WTC11 (cell line): ENCODE results near the gene PIP4K2C.

Experiments used
- CREM ChIP-seq: sonication (generic); formaldehyde crosslinking; IDR thresholded peaks from 2 replicates; pipeline ENCODE4 v1.8.1; 2022; ENCODE audit warnings: mild to moderate bottlenecking, missing genetic modification reagents, moderate library complexity
- CTCF ChIP-seq: fragments of 200-600 bp; IDR thresholded peaks from 2 replicates; pipeline ENCODE4 v1.8.0; 2022; ENCODE audit warnings: antibody characterized with exemption
- ESRRA ChIP-seq: sonication (generic); formaldehyde crosslinking; IDR thresholded peaks from 2 replicates; pipeline ENCODE4 v1.8.1; 2022; ENCODE audit warnings: mild to moderate bottlenecking, missing genetic modification reagents, borderline replicate concordance
- IRF2 ChIP-seq: sonication (generic); formaldehyde crosslinking; IDR thresholded peaks from 2 replicates; pipeline ENCODE4 v1.8.0; 2022; ENCODE audit warnings: low read depth, missing genetic modification reagents, borderline replicate concordance
- JUN ChIP-seq: sonication (generic); formaldehyde crosslinking; IDR thresholded peaks from 2 replicates; pipeline ENCODE4 v1.8.0; 2023; ENCODE audit warnings: mild to moderate bottlenecking, missing genetic modification reagents
- MLX ChIP-seq: sonication (generic); formaldehyde crosslinking; IDR thresholded peaks from 2 replicates; pipeline ENCODE4 v1.8.1; 2023; ENCODE audit warnings: mild to moderate bottlenecking, missing genetic modification reagents, moderate library complexity
- NR2C2 ChIP-seq: sonication (generic); formaldehyde crosslinking; IDR thresholded peaks from 2 replicates; pipeline ENCODE4 v1.8.0; 2022; ENCODE audit warnings: mild to moderate bottlenecking, missing genetic modification reagents
- SMAD4 ChIP-seq: sonication (generic); formaldehyde crosslinking; IDR thresholded peaks from 2 replicates; pipeline ENCODE4 v1.8.0; 2022; ENCODE audit warnings: mild to moderate bottlenecking, missing genetic modification reagents
- ZNF671 ChIP-seq: fragments of 250-450 bp; sonication (Bioruptor Pico); IDR thresholded peaks from 2 replicates; pipeline ENCODE4 v1.8.0; 2021; ENCODE audit warnings: mild to moderate bottlenecking

GRCh38 chr12:57552306-57552651 is 38.7 kb upstream of the PIP4K2C start:
- TF ChIP-seq CTCF (no peak), JUN (no peak), SMAD4 (CRISPR knock-in tag) (no peak), CREM (no peak), ZNF671 (no peak), IRF2 (CRISPR knock-in tag) (no peak), MLX (CRISPR knock-in tag) (no peak), ESRRA (CRISPR knock-in tag) (no peak), NR2C2 (CRISPR knock-in tag) (no peak)
